Measurements from ENCODE around the gene PARD3.

PARD3 gene

GRCh38 chr10:34224639-34225038, 590.5 kb downstream of the PARD3 start:
- no peak overlapping the region for H3K4me2 ChIP-seq
- H3K4me3 ChIP-seq (IDR thresholded peaks at IDR 0.05; ENCODE audit: insufficient read depth, low read depth, low read length) = no peak overlapping the region
- no peak overlapping the region for H3K27ac ChIP-seq
- H3K9ac ChIP-seq = no peak overlapping the region
- H3K4me1 ChIP-seq (ENCODE audit: low read depth, poor library complexity, severe bottlenecking) = no peaks in the 10 kb centered on the region
- no peaks in the 10 kb centered on the region for H3K79me2 ChIP-seq (ENCODE audit: insufficient read depth, low read depth)
- H4K20me1 ChIP-seq (ENCODE audit: insufficient read depth) = no peaks in the 10 kb centered on the region
- TF ChIP-seq, protein P1, sequence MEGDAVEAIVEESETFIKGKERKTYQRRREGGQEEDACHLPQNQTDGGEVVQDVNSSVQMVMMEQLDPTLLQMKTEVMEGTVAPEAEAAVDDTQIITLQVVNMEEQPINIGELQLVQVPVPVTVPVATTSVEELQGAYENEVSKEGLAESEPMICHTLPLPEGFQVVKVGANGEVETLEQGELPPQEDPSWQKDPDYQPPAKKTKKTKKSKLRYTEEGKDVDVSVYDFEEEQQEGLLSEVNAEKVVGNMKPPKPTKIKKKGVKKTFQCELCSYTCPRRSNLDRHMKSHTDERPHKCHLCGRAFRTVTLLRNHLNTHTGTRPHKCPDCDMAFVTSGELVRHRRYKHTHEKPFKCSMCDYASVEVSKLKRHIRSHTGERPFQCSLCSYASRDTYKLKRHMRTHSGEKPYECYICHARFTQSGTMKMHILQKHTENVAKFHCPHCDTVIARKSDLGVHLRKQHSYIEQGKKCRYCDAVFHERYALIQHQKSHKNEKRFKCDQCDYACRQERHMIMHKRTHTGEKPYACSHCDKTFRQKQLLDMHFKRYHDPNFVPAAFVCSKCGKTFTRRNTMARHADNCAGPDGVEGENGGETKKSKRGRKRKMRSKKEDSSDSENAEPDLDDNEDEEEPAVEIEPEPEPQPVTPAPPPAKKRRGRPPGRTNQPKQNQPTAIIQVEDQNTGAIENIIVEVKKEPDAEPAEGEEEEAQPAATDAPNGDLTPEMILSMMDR (conservative IDR thresholded peaks at IDR 0.05; ENCODE audit: low read depth, low read length) = no peak
- no peak overlapping the region for H2AFZ ChIP-seq (ENCODE audit: low read depth)
- H3K27me3 ChIP-seq (ENCODE audit: insufficient read depth, low read depth) = no peaks in the 10 kb centered on the region
- no peaks in the 10 kb centered on the region for H3K36me3 ChIP-seq (ENCODE audit: insufficient read depth)

GRCh38 chr10:34223658-34224057, 591.4 kb downstream of the PARD3 start:
- Histone ChIP-seq H2AFZ (ENCODE audit: low read depth) (no peak overlapping the region), H3K27me3 (ENCODE audit: insufficient read depth, low read depth) (no peaks in the 10 kb centered on the region), H3K4me3 (IDR thresholded peaks at IDR 0.05; ENCODE audit: insufficient read depth, low read depth, low read length) (no peak overlapping the region), H4K20me1 (ENCODE audit: insufficient read depth) (no peaks in the 10 kb centered on the region), H3K4me1 (ENCODE audit: low read depth, poor library complexity, severe bottlenecking) (no peaks in the 10 kb centered on the region), H3K27ac (no peak overlapping the region), H3K79me2 (ENCODE audit: insufficient read depth, low read depth) (no peaks in the 10 kb centered on the region), H3K9ac (no peak overlapping the region), H3K4me2 (no peak overlapping the region), H3K36me3 (ENCODE audit: insufficient read depth) (no peaks in the 10 kb centered on the region)
- TF ChIP-seq, protein P1 (conservative IDR thresholded peaks at IDR 0.05; ENCODE audit: low read depth, low read length) = no peak

- TF ChIP-seq, protein P1 (conservative IDR thresholded peaks at IDR 0.05; ENCODE audit: low read depth, low read length) = no peak
- H3K4me1 ChIP-seq (ENCODE audit: low read depth, poor library complexity, severe bottlenecking) = no peaks in the 10 kb centered on the region
- H3K27ac ChIP-seq = no peak overlapping the region
- H4K20me1 ChIP-seq (ENCODE audit: insufficient read depth) = no peaks in the 10 kb centered on the region
- no peak overlapping the region for H3K4me2 ChIP-seq
- no peak overlapping the region for H3K4me3 ChIP-seq (IDR thresholded peaks at IDR 0.05; ENCODE audit: insufficient read depth, low read depth, low read length)
- no peaks in the 10 kb centered on the region for H3K36me3 ChIP-seq (ENCODE audit: insufficient read depth)
- H3K27me3 ChIP-seq (ENCODE audit: insufficient read depth, low read depth) = no peaks in the 10 kb centered on the region
- H3K9ac ChIP-seq = no peak overlapping the region
- H3K79me2 ChIP-seq (ENCODE audit: insufficient read depth, low read depth) = no peaks in the 10 kb centered on the region
- no peak overlapping the region for H2AFZ ChIP-seq (ENCODE audit: low read depth)
Measured at GRCh38 chr10:34222359-34222758, 592.7 kb downstream of the PARD3 start.

DNA sequence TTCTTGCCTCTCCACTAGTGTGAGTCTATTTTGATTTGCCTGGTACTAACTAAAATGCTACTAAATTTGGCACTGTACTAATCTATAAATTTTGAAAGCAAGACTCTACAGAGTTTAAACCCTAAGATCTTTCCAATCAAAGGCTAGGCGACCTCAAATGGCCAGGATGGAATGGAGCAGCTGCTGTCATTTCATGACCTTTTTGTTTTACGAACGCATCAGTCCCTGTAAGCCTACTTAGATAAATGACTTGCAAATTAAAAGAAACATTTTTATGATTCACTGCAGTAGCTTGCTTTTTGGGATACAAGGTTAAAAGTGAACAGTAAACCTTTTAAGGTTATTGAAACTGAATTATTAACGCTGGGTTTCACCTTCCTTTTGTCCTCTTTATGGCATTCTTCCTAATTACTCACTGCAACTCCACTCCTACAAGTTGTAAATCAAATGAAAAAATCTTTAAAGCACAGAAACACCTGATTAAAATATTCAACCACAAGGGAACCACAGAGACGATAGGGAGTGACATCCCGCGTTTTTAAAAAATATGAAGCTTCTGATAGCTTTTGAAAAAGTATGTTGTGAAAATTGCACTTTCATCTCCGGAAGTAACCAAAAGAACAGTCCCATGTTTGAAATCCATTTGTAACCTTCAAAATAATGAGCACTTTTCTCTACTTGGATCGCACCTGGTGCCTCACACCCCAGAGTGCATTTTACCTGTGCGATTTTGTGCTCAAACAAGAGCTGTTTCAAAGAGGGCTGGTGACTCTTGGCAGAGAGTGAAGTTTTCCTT, 595.1 kb downstream of the PARD3 start:
- Histone ChIP-seq H3K27me3 (ENCODE audit: insufficient read depth, low read depth) (no peaks in the 10 kb centered on the region), H3K4me3 (IDR thresholded peaks at IDR 0.05; ENCODE audit: insufficient read depth, low read depth, low read length) (no peak overlapping the region), H3K4me1 (ENCODE audit: low read depth, poor library complexity, severe bottlenecking) (no peaks in the 10 kb centered on the region), H3K79me2 (ENCODE audit: insufficient read depth, low read depth) (no peaks in the 10 kb centered on the region), H3K9ac (no peak overlapping the region), H3K27ac (no peak overlapping the region), H4K20me1 (ENCODE audit: insufficient read depth) (no peaks in the 10 kb centered on the region), H3K36me3 (ENCODE audit: insufficient read depth) (no peaks in the 10 kb centered on the region), H3K4me2 (no peak overlapping the region), H2AFZ (ENCODE audit: low read depth) (no peak overlapping the region)
- TF ChIP-seq, protein P1 (conservative IDR thresholded peaks at IDR 0.05; ENCODE audit: low read depth, low read length) = no peak

Measured in KMS-11 (cell line).